BLaER1 (cell line): ENCODE measurements around the gene ASIC3.

Experiments
- H3K27ac ChIP-seq: shearing (Covaris generic); formaldehyde crosslinking; 2 replicates; pipeline ENCODE4 v1.8.1; 2022
- H3K27me3 ChIP-seq: shearing (Covaris generic); formaldehyde crosslinking; 2 replicates; pipeline ENCODE4 v1.8.1; 2022
- H3K36me3 ChIP-seq: shearing (Covaris generic); formaldehyde crosslinking; 2 replicates; pipeline ENCODE4 v1.8.1; 2022
- H3K4me1 ChIP-seq: shearing (Covaris generic); formaldehyde crosslinking; 2 replicates; pipeline ENCODE4 v1.8.1; 2022
- H3K4me2 ChIP-seq: shearing (Covaris generic); formaldehyde crosslinking; 2 replicates; pipeline ENCODE4 v1.8.1; 2022
- H3K4me3 ChIP-seq: shearing (Covaris generic); formaldehyde crosslinking; 2 replicates; pipeline ENCODE4 v1.8.1; 2022
- H3K9ac ChIP-seq: shearing (Covaris generic); formaldehyde crosslinking; 2 replicates; pipeline ENCODE4 v1.8.1; 2022
- H3K9me3 ChIP-seq: shearing (Covaris generic); formaldehyde crosslinking; 2 replicates; pipeline ENCODE4 v1.8.1; 2022
- H4K20me1 ChIP-seq: shearing (Covaris generic); formaldehyde crosslinking; 2 replicates; pipeline ENCODE4 v1.8.1; 2022
- Cebpa-rat ChIP-seq: shearing (Covaris generic); IDR thresholded peaks from 2 replicates; pipeline ENCODE4 v1.8.1; 2022

ASIC3 gene

GRCh38 chr7:151088019-151088855, 39.9 kb downstream of the ASIC3 start:
- peaks cover 63% of the 10 kb centered on the region for H4K20me1 ChIP-seq
- H3K27ac ChIP-seq = peak overlapping the region; percentile 69
- peak overlapping the region; percentile 98 for H3K4me2 ChIP-seq
- peak overlapping the region; percentile 83 for H3K9ac ChIP-seq
- no peak for TF ChIP-seq Cebpa-rat
- peaks cover 10% of the 10 kb centered on the region; the same call in 1 of the 2 replicates for H3K36me3 ChIP-seq
- peaks cover 74% of the 10 kb centered on the region for H3K4me1 ChIP-seq
- H3K9me3 ChIP-seq = no peaks in the 10 kb centered on the region
- peaks cover 53% of the 10 kb centered on the region for H3K27me3 ChIP-seq
- H3K4me3 ChIP-seq = peak overlapping the region; percentile 74

- Histone ChIP-seq H3K27me3 (peaks cover 47% of the 10 kb centered on the region), H3K36me3 (peaks cover 10% of the 10 kb centered on the region; the same call in 1 of the 2 replicates), H4K20me1 (peaks cover 72% of the 10 kb centered on the region), H3K4me3 (peak overlapping the region; percentile 74), H3K4me1 (peaks cover 77% of the 10 kb centered on the region), H3K9me3 (no peaks in the 10 kb centered on the region), H3K4me2 (peak overlapping the region; percentile 98), H3K9ac (peak overlapping the region; percentile 83), H3K27ac (peak overlapping the region; percentile 69)
- TF ChIP-seq Cebpa-rat = no peak
Measured at GRCh38 chr7:151088856-151089699, 40.7 kb downstream of the ASIC3 start.

- peaks cover 37% of the 10 kb centered on the region for H3K27me3 ChIP-seq
- H3K4me3 ChIP-seq = no peak overlapping the region
- peaks cover 79% of the 10 kb centered on the region for H3K4me1 ChIP-seq
- peak overlapping the region; percentile 69; the same call in 1 of the 2 replicates for H3K27ac ChIP-seq
- H3K36me3 ChIP-seq = peaks cover 10% of the 10 kb centered on the region; the same call in 1 of the 2 replicates
- H3K9me3 ChIP-seq = no peaks in the 10 kb centered on the region
- peak overlapping the region; percentile 98 for H3K4me2 ChIP-seq
- TF ChIP-seq Cebpa-rat = no peak
- peaks cover 82% of the 10 kb centered on the region for H4K20me1 ChIP-seq
- no peak overlapping the region; the same call in 1 of the 2 replicates for H3K9ac ChIP-seq
Measured at GRCh38 chr7:151089893-151090730, 41.8 kb downstream of the ASIC3 start.

GRCh38 chr7:151091003-151091402, 42.7 kb downstream of the ASIC3 start:
- Histone ChIP-seq H3K4me2 (no peak overlapping the region), H3K36me3 (peaks cover 10% of the 10 kb centered on the region; the same call in 1 of the 2 replicates), H4K20me1 (peaks cover 91% of the 10 kb centered on the region)

GRCh38 chr7:151091431-151091830, 43.1 kb downstream of the ASIC3 start:
- H3K9me3 ChIP-seq = no peaks in the 10 kb centered on the region
- H3K4me2 ChIP-seq = no peak overlapping the region
- no peak overlapping the region for H3K27ac ChIP-seq
- H3K36me3 ChIP-seq = peaks cover 10% of the 10 kb centered on the region; the same call in 1 of the 2 replicates
- peaks cover 95% of the 10 kb centered on the region for H4K20me1 ChIP-seq
- no peak overlapping the region for H3K4me3 ChIP-seq
- TF ChIP-seq Cebpa-rat = no peak
- H3K27me3 ChIP-seq = peaks cover 25% of the 10 kb centered on the region
- no peak overlapping the region for H3K9ac ChIP-seq
- H3K4me1 ChIP-seq = peaks cover 84% of the 10 kb centered on the region

More at GRCh38 chr7:151091003-151091402, 42.7 kb downstream of the ASIC3 start:
- no peak overlapping the region for H3K27ac ChIP-seq
- no peak for TF ChIP-seq Cebpa-rat
- H3K4me1 ChIP-seq = peaks cover 79% of the 10 kb centered on the region
- peaks cover 28% of the 10 kb centered on the region for H3K27me3 ChIP-seq
- H3K9ac ChIP-seq = no peak overlapping the region
- no peak overlapping the region for H3K4me3 ChIP-seq
- H3K9me3 ChIP-seq = no peaks in the 10 kb centered on the region

GRCh38 chr7:151091988-151092387, 43.7 kb downstream of the ASIC3 start:
- H3K4me1 ChIP-seq = peaks cover 89% of the 10 kb centered on the region
- no peak overlapping the region for H3K9ac ChIP-seq
- no peaks in the 10 kb centered on the region for H3K9me3 ChIP-seq
- TF ChIP-seq Cebpa-rat = no peak
- H3K36me3 ChIP-seq = peaks cover 10% of the 10 kb centered on the region; the same call in 1 of the 2 replicates
- no peak overlapping the region for H3K4me2 ChIP-seq
- peaks cover 100% of the 10 kb centered on the region for H4K20me1 ChIP-seq
- H3K27ac ChIP-seq = no peak overlapping the region
- H3K27me3 ChIP-seq = peaks cover 21% of the 10 kb centered on the region
- H3K4me3 ChIP-seq = no peak overlapping the region

- peaks cover 10% of the 10 kb centered on the region; the same call in 1 of the 2 replicates for H3K36me3 ChIP-seq
- TF ChIP-seq Cebpa-rat = no peak
- H3K27ac ChIP-seq = no peak overlapping the region
- peaks cover 92% of the 10 kb centered on the region for H3K4me1 ChIP-seq
- H3K9ac ChIP-seq = no peak overlapping the region
- H3K4me3 ChIP-seq = no peak overlapping the region
- H3K4me2 ChIP-seq = 0 out of 2 replicates have a peak overlapping the region, but pooled peaks have one; percentile 2
- peaks cover 100% of the 10 kb centered on the region for H4K20me1 ChIP-seq
- H3K27me3 ChIP-seq = peaks cover 3% of the 10 kb centered on the region; the same call in 1 of the 2 replicates
- H3K9me3 ChIP-seq = no peaks in the 10 kb centered on the region
Measured at GRCh38 chr7:151093748-151094147, 45.4 kb downstream of the ASIC3 start.

- H3K27ac ChIP-seq = no peak overlapping the region
- H3K9me3 ChIP-seq = no peaks in the 10 kb centered on the region
- peaks cover 90% of the 10 kb centered on the region for H3K4me1 ChIP-seq
- H3K4me2 ChIP-seq = peak overlapping the region; percentile 13
- peaks cover 99% of the 10 kb centered on the region for H4K20me1 ChIP-seq
- no peak for TF ChIP-seq Cebpa-rat
- H3K9ac ChIP-seq = 0 out of 2 replicates have a peak overlapping the region, but pooled peaks have one; percentile 30
- H3K27me3 ChIP-seq = no peaks in the 10 kb centered on the region; the same call in 1 of the 2 replicates
- H3K4me3 ChIP-seq = no peak overlapping the region
- H3K36me3 ChIP-seq = peaks cover 10% of the 10 kb centered on the region; the same call in 1 of the 2 replicates
Measured at GRCh38 chr7:151094675-151095074, 46.3 kb downstream of the ASIC3 start.
